HG03103 (cell line): Measurements from ENCODE around the gene CD8B.
"Not testable (repeated sequence)": the region's sequence is repeated elsewhere in the genome, so short reads cannot be mapped to it uniquely, and the experiment has no call there.

Experiments
- ATAC-seq: cut with Tn5 transposase; IDR thresholded peaks from one replicate; pipeline ENCODE4 v1.9.1; 2021; ENCODE audit warnings: low read depth; ENCODE audit not compliant: unreplicated experiment

The CD8B gene

GRCh38 chr2:86836915-86837695 lies 24.6 kb downstream of the CD8B start:
- not testable (repeated sequence) for ATAC-seq

- not testable (repeated sequence) for ATAC-seq
These were observed 26.2 kb downstream of the CD8B start for GRCh38 chr2:86835548-86835889.

GRCh38 chr2:86833315-86833714 lies 28.4 kb downstream of the CD8B start:
- ATAC-seq, result no peak

- ATAC-seq, result no peak
These were observed 29.2 kb downstream of the CD8B start for GRCh38 chr2:86832334-86833096.

GRCh38 chr2:86831537-86831936 lies 30.1 kb downstream of the CD8B start:
- ATAC-seq, result no peak

GRCh38 chr2:86826951-86827350 lies 34.7 kb downstream of the CD8B start:
- no peak for ATAC-seq

GRCh38 chr2:86825693-86826381 lies 35.8 kb downstream of the CD8B start:
- no peak for ATAC-seq

GRCh38 chr2:86825036-86825692 lies 36.5 kb downstream of the CD8B start:
- no peak for ATAC-seq

GRCh38 chr2:86822668-86823345 lies 38.9 kb downstream of the CD8B start:
- ATAC-seq, result no peak

- ATAC-seq, result no peak
These were observed 39.8 kb downstream of the CD8B start for GRCh38 chr2:86821842-86822241.

- ATAC-seq, result no peak
These were observed 40.4 kb downstream of the CD8B start for GRCh38 chr2:86821306-86821705.

GRCh38 chr2:86818957-86819356 lies 42.7 kb downstream of the CD8B start:
- ATAC-seq, result no peak

- ATAC-seq, result no peak
These were observed 43.4 kb downstream of the CD8B start for GRCh38 chr2:86818114-86818801.

- no peak for ATAC-seq
These were observed 46.1 kb downstream of the CD8B start for GRCh38 chr2:86815611-86816010.

- no peak for ATAC-seq
These were observed 52.1 kb downstream of the CD8B start for GRCh38 chr2:86809481-86810121.

- peak; percentile 93 for ATAC-seq
These were observed 53.1 kb downstream of the CD8B start for GRCh38 chr2:86808315-86809161.

GRCh38 chr2:86807468-86808275 lies 54.0 kb downstream of the CD8B start:
- ATAC-seq, result no peak

- ATAC-seq, result no peak
These were observed 54.6 kb downstream of the CD8B start for GRCh38 chr2:86807133-86807467.
